Liver (tissue), 9 donors: ENCODE results near the gene MRPS16. TPM values are rescaled to one million over a fixed set of nuclear protein-coding genes. Genes with fewer than 3 reads are reported as not detected.

Source experiments
- DNase-seq: peaks from one replicate; pipeline ENCODE4 v3.0.0-alpha.2; 2017; ENCODE audit warnings: low spot score
- H3K27ac ChIP-seq, 2 donors: one replicate each; pipeline ENCODE4 v1.7.0; 2013; ENCODE audit warnings: inconsistent platforms in 2 of 2, low read length in 2 of 2, control low read depth in 1 of 2, low read depth in 1 of 2, mild to moderate bottlenecking in 1 of 2
- H3K27me3 ChIP-seq, 4 donors: one replicate each; pipeline versions ENCODE4 v1.6.1 to v1.7.0; 2013; ENCODE audit warnings: low read length in 3 of 4, inconsistent platforms in 1 of 4, mild to moderate bottlenecking in 1 of 4, moderate library complexity in 1 of 4; ENCODE audit not compliant: control insufficient read depth in 4 of 4, insufficient read depth in 4 of 4
- H3K36me3 ChIP-seq, 4 donors: one replicate each; pipeline versions ENCODE4 v1.6.1 to v1.7.0; 2013; ENCODE audit warnings: low read length in 3 of 4, mild to moderate bottlenecking in 3 of 4, low read depth in 1 of 4, moderate library complexity in 1 of 4; ENCODE audit not compliant: control insufficient read depth in 4 of 4, insufficient read depth in 3 of 4
- H3K4me1 ChIP-seq, 4 donors: one replicate each; pipeline versions ENCODE4 v1.6.1 to v1.7.0; 2013; ENCODE audit warnings: low read length in 3 of 4, mild to moderate bottlenecking in 3 of 4, moderate library complexity in 1 of 4; ENCODE audit not compliant: control insufficient read depth in 4 of 4, insufficient read depth in 4 of 4
- H3K4me3 ChIP-seq, 3 donors: one replicate each; pipeline versions ENCODE4 v1.6.1 to v1.7.0; 2013; ENCODE audit warnings: low read length in 3 of 3, control low read depth in 1 of 3, low read depth in 1 of 3, mild to moderate bottlenecking in 1 of 3
- H3K9ac ChIP-seq, 2 donors: one replicate each; pipeline ENCODE4 v1.7.0; 2013; ENCODE audit warnings: low read length in 2 of 2, mild to moderate bottlenecking in 2 of 2, moderate library complexity in 2 of 2, control low read depth in 1 of 2, low read depth in 1 of 2
- H3K9me3 ChIP-seq, 4 donors: one replicate each; pipeline versions ENCODE4 v1.6.1 to v1.7.0; 2013; ENCODE audit warnings: low read length in 3 of 4; ENCODE audit not compliant: control insufficient read depth in 4 of 4
- ATF3 ChIP-seq: IDR thresholded peaks from 2 replicates; pipeline ENCODE4 v1.6.1; 2016; ENCODE audit warnings: antibody characterized with exemption
- EGR1 ChIP-seq, 2 donors: IDR thresholded peaks; 2 replicates each; pipeline ENCODE4 v1.6.1; 2016 to 2018; ENCODE audit warnings: antibody characterized with exemption in 2 of 2, low read depth in 2 of 2
- FOXA1 ChIP-seq: IDR thresholded peaks from 2 replicates; pipeline ENCODE4 v1.6.1; 2016; ENCODE audit warnings: antibody characterized with exemption
- FOXA2 ChIP-seq: IDR thresholded peaks from 2 replicates; pipeline ENCODE4 v1.6.1; 2016; ENCODE audit warnings: antibody characterized with exemption
- GABPA ChIP-seq, 2 donors: IDR thresholded peaks in 1 of 2; conservative IDR thresholded peaks in 1 of 2; 2 replicates each; pipeline ENCODE4 v1.6.1; 2016; ENCODE audit warnings: antibody characterized with exemption in 2 of 2, mild to moderate bottlenecking in 1 of 2, moderate library complexity in 1 of 2
- HNF4A ChIP-seq, 2 donors: conservative IDR thresholded peaks; 2 replicates each; pipeline ENCODE4 v1.6.1; 2016; ENCODE audit warnings: antibody characterized with exemption in 2 of 2, mild to moderate bottlenecking in 2 of 2
- HNF4G ChIP-seq: IDR thresholded peaks from 2 replicates; pipeline ENCODE4 v1.6.1; 2016; ENCODE audit warnings: antibody characterized with exemption
- MAX ChIP-seq: IDR thresholded peaks from 2 replicates; pipeline ENCODE4 v1.6.1; 2016; ENCODE audit warnings: antibody characterized with exemption
- NR2F2 ChIP-seq: IDR thresholded peaks from 2 replicates; pipeline ENCODE4 v1.6.1; 2016; ENCODE audit warnings: antibody characterized with exemption
- RAD21 ChIP-seq, 2 donors: IDR thresholded peaks; 2 replicates each; pipeline ENCODE4 v1.6.1; 2016; ENCODE audit warnings: antibody characterized with exemption in 2 of 2, mild to moderate bottlenecking in 2 of 2
- REST ChIP-seq: IDR thresholded peaks from 2 replicates; pipeline ENCODE4 v1.6.1; 2016; ENCODE audit warnings: antibody characterized with exemption, mild to moderate bottlenecking
- RXRA ChIP-seq, 2 donors: IDR thresholded peaks; 2 replicates each; pipeline ENCODE4 v1.6.1; 2017 to 2018; ENCODE audit warnings: antibody characterized with exemption in 2 of 2, mild to moderate bottlenecking in 1 of 2
- SP1 ChIP-seq: IDR thresholded peaks from 2 replicates; pipeline ENCODE4 v1.6.1; 2018; ENCODE audit warnings: antibody characterized with exemption, mild to moderate bottlenecking
- TAF1 ChIP-seq: conservative IDR thresholded peaks from 2 replicates; pipeline ENCODE4 v1.6.1; 2016; ENCODE audit warnings: antibody characterized with exemption, mild to moderate bottlenecking
- YY1 ChIP-seq: IDR thresholded peaks from 2 replicates; pipeline ENCODE4 v1.6.1; 2016; ENCODE audit warnings: antibody characterized with exemption, mild to moderate bottlenecking
- ZBTB33 ChIP-seq: IDR thresholded peaks from 2 replicates; pipeline ENCODE4 v1.6.1; 2016; ENCODE audit warnings: antibody characterized with exemption
- WGBS: extraction: QIAGEN DNeasy Blood & Tissue Kit; methylation state at CpG from one replicate; pipeline ENCODE4 v1.1.7; 2013; 5-methylcytosine and 5-hydroxymethylcytosine counted together
- polyA plus RNA-seq, 2 donors: library from polyadenylated mRNA; stranded (reverse) in 1 of 2; unstranded in 1 of 2; fragments of 200-250 nt in 1 of 2; fragments of >200 nt in 1 of 2; fragmentation: Nextera tagmentation in 1 of 2; extraction: Ambion mirVana in 1 of 2; gene quantifications; one replicate each; pipeline versions ENCODE4 v1.2.1 to v1.2.3, GENCODE V29; 2013 to 2015
- total RNA-seq, 2 donors: library from RNA; depleted of rRNA; stranded (reverse); fragments of >200 nt; gene quantifications; one replicate each; pipeline ENCODE4 v1.2.3, GENCODE V29; 2014
- TF ChIP-seq, protein P1 (sequence below): fragments of 150-350 bp; IDR thresholded peaks from 2 replicates; pipeline ENCODE4 v1.5.1; 2017; ENCODE audit warnings: improper control_type of control experiment, low read depth, low read length; ENCODE audit not compliant: missing input control
- donor health status: healthy.
- donor health status: healthy.
- donor health status: healthy.
- donor health status: healthy.
- donor health status: healthy.

Gene MRPS16
- total and polyA plus RNA-seq, 4 donors: 34.2 to 87.5 (median 48.3) TPM

DNA sequence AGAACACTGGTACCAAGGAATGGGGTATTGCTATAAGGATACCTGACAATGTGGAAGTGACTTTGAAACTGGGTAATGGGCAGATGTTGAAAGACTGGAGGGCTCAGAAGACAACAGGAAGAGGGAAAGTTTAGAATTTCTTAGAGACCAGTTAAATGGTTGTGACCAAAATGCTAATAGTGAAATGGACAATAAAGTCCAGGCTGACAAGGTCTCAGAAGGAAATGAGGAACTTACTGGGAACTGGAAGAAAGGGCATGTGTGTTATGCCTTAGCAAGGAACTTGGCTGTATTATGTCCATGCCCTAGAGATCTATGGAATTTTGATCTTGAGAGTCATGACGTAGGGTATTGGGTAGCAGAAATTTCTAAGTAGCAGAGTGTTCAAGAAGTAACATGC lies 46.6 kb downstream of the MRPS16 start:
- TF ChIP-seq FOXA1 (no peak), TAF1 (no peak), MAX (no peak), REST (no peak), SP1 (no peak), ZBTB33 (no peak), FOXA2 (no peak), RXRA (IDR thresholded peaks at IDR 0.05) (no peak), EGR1 (IDR thresholded peaks at IDR 0.05; ENCODE audit: low read depth in 2 of 2) (no peak), YY1 (no peak), NR2F2 (no peak), HNF4G (no peak), GABPA (IDR thresholded peaks at IDR 0.05 in 1 of 2, conservative IDR thresholded peaks at IDR 0.05 in 1 of 2) (no peak)
- TF ChIP-seq, protein P1, sequence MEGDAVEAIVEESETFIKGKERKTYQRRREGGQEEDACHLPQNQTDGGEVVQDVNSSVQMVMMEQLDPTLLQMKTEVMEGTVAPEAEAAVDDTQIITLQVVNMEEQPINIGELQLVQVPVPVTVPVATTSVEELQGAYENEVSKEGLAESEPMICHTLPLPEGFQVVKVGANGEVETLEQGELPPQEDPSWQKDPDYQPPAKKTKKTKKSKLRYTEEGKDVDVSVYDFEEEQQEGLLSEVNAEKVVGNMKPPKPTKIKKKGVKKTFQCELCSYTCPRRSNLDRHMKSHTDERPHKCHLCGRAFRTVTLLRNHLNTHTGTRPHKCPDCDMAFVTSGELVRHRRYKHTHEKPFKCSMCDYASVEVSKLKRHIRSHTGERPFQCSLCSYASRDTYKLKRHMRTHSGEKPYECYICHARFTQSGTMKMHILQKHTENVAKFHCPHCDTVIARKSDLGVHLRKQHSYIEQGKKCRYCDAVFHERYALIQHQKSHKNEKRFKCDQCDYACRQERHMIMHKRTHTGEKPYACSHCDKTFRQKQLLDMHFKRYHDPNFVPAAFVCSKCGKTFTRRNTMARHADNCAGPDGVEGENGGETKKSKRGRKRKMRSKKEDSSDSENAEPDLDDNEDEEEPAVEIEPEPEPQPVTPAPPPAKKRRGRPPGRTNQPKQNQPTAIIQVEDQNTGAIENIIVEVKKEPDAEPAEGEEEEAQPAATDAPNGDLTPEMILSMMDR: no peak
- H3K4me1 ChIP-seq: peaks cover 0 to 4% (median 3%) of the 10 kb centered on the region in 4 donors
- DNase-seq: no peak
- whole genome bisulfite sequencing: 97% methylated on average over 1 of the region's 1 CpG
- H3K9me3 ChIP-seq: no peaks in the 10 kb centered on the region
- H3K36me3 ChIP-seq: peaks cover 0 to 8% (median 1%) of the 10 kb centered on the region in 4 donors
- H3K9ac ChIP-seq: no peak overlapping the region
- no peaks in the 10 kb centered on the region for H3K27me3 ChIP-seq
- no peak overlapping the region for H3K27ac ChIP-seq
- no peak overlapping the region for H3K4me3 ChIP-seq

DNA sequence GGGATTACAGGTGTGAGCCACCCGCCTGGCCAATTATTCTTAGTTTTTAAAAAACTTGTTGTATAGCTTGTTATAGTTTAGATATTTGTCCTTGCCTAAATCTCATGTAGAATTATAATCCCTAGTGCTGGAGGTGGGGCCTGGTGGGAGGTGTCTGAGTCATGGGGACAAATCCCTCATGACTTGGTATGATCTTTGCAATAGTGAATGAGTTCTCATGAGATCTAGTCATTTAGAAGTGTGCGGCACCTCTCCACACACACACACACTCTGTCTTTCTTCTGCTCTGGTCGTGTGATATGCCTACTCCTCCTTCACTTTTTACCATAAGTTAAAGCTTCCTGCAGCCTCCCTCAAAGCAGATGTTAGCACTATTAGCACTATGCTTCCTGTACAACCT lies 47.4 kb downstream of the MRPS16 start:
- Histone ChIP-seq H3K27ac (no peak overlapping the region), H3K4me1 (no peaks in the 10 kb centered on the region), H3K27me3 (no peaks in the 10 kb centered on the region), H3K9me3 (no peaks in the 10 kb centered on the region), H3K9ac (no peak overlapping the region), H3K36me3 (peaks cover 0 to 8% (median 1%) of the 10 kb centered on the region in 4 donors), H3K4me3 (no peak overlapping the region)
- 94% methylated on average over 3 of the region's 3 CpGs for WGBS
- DNase-seq: no peak
- TF ChIP-seq RAD21 (IDR thresholded peaks at IDR 0.05): no peak
- TF ChIP-seq FOXA2: no peak
- no peak for TF ChIP-seq MAX
- no peak for TF ChIP-seq GABPA (IDR thresholded peaks at IDR 0.05 in 1 of 2, conservative IDR thresholded peaks at IDR 0.05 in 1 of 2)
- no peak for TF ChIP-seq REST
- no peak for TF ChIP-seq YY1
- no peak for TF ChIP-seq ATF3
- TF ChIP-seq EGR1 (IDR thresholded peaks at IDR 0.05; ENCODE audit: low read depth in 2 of 2): no peak
- no peak for TF ChIP-seq TAF1
- TF ChIP-seq ZBTB33: no peak
- TF ChIP-seq HNF4A (conservative IDR thresholded peaks at IDR 0.05): no peak
- TF ChIP-seq NR2F2: no peak
